SKM-1 treated with dmso at 0.1 percent for 144 hours (cell line): ENCODE measurements around the gene HMOX1.
A peak's percentile ranks its signal among the peaks of the same experiment; 100 is the strongest.
"Not testable (repeated sequence)": the region's sequence is repeated elsewhere in the genome, so short reads cannot be mapped to it uniquely, and the experiment has no call there.

Experiments
- DNase-seq: peaks from one replicate; lab custom pipeline; 2025; ENCODE audit not compliant: unreplicated experiment; lab: John Stamatoyannopoulos, UW

Gene HMOX1

DNA sequence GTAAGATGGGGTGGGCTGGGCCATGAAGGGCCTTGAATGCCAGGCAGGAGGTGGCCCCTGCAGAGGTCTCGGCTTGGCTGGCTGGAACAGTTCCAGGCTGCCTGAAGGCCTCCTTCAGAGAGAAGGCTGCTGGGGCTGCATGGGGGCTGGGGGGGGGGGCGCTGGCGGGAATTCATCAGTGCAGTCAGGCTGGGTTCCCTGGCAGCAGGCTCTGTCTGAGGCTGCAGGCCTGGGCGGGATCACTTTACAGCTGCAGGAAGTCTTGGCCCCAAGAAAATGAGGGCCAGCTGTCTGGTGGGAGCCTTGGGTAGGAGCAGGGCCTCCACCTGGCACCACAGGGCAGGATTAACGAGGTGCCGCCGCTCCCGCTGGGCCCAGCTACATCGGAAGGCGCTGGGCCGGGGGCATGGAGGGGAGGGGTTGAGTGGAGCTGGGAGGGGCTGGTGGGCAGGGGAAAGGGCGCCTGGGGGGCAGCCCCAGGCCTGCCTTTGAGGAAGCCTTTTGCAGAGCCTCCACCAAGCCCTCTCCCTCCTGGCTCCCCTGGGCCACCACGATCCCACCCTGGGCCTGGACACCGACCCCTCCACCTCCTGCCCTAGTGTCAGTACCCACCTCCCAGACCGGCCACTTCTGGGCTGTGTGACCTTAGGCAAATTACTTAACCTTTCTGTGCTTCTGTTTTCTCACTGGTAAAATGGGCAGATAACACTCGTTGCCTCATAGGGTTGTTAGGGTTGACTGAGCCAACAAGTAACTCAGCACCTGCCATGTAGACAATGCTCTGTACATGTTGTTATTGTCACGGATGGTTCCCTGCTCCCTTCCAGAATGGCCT is 31.0 kb upstream of the HMOX1 start:
- DNase-seq: no peak

DNA sequence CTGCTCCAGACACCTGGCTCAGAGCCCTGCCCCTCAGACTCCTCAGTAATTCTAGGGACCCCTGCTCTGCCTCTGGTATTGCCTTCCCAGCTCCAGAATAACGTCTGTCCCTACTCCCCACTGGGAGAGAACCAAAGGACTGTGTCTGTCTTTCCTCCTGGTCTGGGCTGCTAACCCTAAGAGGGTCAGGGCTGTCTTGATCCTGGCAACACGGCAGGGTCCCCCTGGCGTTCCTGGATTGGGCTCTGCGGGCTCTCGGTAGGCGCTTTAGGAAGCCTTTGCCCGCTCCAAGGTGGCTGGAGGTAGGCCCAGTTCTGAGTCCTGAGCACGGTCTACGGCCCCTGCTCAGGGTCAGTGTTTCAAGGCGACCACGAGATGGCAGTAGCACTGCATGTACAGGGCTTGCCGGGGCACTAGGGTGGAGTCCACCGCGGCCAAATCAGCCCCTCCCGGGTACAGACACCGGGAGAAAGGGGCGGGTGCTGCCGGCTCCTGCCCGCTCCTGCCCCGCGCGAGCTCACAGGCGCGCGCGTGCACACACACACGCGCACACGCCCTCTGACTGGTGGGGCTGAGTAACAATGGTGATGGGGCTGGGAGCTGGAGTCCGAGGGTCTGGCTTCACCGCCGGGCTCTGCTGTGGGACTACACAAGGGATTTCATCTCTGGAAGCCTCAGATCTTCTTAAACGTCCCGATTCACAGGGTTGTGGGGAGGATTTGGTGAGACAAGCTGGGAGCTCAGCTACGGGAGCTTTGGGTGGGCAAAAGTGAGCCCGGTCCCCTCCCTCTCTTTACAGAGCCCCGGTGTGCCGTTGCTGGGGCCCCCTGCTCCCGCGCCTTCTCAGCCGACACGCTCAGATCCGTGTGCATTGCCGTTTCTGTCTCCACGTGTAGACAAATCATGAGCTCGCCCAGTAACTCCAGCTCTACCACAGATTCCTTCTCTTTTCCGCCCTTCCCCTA is 30.1 kb upstream of the HMOX1 start:
- DNase-seq: peak; percentile 79

DNA sequence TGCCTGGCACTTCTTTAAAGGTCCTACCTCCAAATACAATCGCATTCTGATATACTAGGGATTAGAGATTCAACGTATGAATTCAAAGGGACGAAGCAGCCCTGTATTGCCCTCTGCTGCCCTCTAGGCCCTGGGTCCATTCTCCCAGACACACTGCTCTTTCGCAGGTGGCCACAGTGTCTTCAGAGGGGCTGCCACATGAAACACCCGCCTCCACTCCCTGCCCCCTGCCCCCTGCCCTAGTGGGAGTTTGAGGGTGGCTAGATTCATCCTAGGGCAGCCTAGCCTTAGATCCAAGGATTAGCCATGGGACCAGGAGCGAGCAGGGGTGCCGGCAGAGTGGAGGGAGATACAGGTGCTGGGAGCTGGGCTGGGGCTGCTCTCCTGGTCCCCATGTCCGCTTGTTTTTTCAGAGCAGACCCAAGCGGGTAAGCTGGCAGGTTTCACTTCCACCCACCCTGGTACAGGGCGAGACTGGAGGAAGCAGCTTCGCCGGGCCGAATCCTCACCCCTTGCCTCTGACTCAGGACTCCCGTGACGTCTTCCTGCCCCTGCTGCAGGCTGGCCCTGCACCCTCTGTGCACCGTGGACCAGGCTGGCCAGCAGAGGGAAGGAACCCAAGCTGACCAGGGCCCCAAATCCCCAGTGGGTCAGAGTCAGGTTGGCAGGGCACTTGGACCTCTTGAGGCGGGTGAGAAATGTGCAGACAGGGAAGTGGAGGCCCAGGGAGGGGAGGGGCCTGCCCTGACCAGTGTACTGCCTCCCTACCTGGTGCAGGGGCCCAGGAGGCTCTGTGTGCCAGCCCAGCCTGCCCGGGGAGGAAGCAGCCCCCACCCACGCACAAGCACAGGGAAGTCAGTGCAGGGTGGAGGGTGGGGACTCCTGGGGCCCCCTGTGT is 28.4 kb upstream of the HMOX1 start:
- peak; percentile 62 for DNase-seq

DNA sequence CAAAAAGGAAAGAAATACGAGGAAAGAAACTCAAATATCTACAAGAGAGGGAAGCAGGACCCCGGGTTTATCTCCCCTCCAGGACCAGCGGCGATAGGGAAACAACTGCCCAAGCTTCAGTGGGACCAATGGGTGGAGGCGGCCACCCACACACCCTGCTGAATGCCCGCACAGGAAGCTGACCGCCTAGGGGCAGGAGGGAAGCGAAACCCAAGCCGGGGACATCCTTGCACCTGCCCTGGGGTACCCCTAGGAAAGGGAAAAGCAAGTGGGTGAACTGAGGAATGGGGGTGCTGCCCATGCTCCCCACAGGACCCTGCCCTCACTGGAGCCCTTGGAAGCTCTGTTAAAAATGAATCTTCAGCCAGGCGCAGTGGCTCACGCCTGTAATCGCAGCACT is 27.6 kb upstream of the HMOX1 start:
- no peak for DNase-seq

DNA sequence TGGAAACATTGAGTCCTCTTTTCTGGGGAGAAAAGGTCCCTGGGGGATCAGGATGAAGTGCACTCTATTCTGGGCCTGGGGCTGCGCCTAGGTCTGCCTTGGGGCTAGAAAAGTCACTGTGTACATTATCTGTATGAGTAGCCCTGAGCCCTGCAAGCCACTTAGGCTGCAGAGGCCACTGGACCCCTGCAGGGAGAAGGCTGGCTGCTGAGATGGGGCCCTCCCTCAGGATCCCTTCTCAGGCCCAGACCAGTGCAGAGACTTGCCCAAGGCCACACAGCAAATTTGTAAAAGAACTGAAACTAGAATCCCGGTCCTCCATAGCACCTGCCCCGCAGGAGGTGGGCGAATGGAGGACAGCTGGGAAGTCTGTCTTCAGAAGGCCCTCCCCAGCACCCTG is 26.8 kb upstream of the HMOX1 start:
- no peak for DNase-seq

DNA sequence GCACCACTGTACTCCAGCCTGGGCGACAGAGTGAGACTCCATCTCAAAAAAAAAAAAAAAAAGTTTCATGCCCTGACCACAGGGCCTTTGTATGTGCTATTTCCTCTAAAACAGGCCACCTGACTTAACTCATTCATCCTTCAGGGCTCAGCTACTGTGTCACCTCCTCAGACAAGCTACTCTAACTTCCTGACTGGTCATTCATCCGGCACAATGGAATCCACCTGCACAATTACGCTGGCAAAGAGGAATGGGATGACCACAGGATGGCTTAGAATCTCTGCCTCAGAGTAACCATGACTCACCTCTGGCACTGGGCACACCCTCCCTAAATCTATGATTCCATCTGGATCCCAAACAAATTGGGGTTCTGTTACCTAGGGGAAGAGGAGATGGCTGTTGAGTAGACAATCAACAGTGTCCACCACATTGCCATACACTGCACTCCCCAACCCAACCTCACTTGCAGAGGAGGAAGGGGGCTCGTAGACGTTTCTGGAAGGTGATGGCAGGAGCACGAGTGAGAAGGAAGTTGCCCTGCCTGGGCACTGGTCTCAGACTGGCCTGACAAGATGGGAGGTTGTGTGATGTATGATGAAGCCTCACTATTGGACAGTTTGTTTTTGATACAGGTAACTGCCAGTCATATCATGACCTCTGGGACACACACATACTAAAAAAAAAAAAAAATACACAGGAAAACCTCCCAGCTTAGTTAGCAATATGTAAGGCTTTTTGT is 22.8 kb upstream of the HMOX1 start:
- no peak for DNase-seq

DNA sequence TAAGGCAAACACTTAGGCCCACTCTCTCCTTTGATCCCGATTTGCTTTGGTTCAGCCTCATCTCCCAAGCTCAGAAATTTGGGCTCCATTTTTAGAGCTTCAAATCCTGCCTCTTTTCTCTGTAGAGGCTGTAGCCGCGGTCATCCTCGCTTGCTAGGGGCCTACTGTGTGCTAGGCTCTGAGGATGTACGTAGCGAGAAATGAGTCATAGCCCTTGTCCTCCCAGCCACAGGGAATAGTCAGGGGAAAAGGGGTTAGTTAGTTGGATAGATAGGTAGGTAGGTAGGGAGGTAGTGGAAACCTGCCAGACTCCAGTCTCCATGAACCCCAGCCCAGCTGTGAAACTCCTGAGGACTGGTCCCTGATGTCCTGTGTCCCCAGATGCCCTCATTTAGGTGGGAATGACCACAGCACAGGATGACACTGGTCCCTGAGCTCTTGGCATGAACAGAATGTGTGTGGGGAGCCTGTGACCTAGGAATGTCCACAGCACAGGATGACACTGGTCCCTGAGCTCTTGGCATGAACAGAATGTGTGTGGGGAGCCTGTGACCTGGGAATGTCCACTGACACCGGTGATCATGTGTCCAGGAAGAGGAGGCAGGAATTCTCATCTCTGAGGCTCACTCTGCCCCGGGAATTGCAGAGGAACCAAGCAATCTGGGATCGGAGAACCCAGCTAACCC is 21.4 kb upstream of the HMOX1 start:
- no peak for DNase-seq

DNA sequence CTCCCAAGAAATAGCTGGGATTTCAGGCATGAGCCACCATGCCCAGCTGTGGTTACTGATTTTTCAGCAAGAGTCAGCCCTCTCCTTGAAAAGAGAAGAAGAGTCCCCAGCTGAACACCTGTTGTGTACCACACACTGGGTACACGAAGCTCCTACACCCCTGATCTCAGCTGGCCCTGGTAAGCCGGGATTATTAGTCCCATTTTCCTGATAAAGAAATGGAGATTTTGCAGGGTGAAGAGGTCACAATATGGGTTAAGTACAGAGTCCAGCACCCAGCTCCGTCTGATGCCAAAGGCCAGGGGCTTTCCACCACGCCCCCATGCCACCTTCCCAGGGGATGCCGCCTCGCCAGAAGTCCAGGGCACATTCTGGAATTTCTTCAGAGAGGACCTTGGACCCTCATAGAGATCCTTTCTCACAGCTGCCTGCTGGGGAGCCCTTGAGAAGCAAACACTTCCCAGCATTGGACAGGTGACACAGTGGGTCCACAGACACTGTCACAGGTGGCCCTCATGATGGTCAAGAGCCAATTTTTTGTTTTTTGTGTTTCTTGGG is 19.8 kb upstream of the HMOX1 start:
- no peak for DNase-seq

DNA sequence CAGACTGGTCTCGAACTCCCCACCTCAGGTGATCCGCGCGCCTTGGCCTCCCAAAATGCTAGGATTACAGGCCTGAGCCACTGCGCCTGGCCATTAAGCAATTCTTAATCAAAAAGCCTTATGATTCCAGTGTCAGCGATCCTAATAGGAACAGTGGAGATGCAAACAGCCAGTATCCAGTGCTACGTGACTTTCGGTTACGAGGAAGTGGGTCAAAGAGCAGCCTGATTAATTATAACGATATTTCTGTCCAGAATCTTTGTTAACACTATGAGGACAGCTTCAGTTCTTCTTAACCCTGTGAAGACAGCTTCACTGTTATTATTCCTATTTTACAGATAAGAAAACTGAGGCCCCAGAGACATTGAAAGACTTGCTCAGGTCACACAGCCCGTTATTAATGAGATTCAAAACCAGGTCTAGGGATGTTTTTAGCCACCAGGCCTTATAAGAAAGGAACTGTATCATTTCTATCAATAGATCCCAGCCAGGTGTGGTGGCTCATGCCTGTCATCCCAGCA is 17.3 kb upstream of the HMOX1 start:
- DNase-seq: no peak

DNA sequence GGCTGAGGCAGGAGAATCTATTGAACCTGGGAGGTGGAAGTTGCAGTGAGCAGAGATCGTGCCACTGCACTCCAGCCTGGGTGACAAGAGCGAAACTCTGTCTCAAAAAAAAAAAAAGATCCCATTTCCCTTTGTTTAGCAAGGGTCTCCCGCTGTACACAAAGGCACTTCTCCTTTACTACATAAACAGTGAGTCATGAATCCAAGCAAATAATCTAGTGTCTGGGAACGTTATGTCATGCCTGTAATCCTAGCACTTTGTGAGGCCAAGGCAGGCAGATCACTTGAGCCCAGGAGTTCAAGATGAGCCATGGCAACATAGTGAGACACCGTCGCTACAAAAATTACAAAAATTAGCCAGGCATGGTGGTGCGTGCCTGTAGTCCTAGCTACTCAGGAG is 16.7 kb upstream of the HMOX1 start:
- DNase-seq: not testable (repeated sequence)

DNA sequence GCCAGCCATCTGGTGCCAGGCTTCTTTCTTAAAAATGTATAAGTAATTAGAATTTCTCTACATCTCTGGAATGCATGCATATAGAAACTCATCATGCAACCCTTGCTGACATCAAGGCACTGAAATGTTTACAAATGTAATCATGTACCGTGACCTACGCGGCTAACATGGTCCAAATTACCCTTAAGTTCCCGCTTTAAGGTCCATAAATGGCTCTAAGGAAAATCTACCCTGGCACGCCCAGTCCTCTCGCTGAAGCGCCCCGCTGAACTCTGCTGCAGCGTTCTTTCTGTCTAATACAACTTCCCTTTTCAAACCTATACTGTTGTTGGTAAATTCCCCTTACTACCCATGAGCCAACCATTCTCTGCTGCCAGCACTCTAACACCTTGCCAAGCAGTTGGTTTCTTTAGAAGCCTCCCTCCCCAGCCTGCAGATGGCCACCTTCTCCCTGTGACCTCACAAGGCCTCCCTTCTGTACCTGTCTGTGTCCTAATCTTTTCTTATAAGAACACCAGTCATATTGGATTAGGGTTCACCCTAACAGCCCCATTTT is 13.5 kb upstream of the HMOX1 start:
- DNase-seq: peak; percentile 73

DNA sequence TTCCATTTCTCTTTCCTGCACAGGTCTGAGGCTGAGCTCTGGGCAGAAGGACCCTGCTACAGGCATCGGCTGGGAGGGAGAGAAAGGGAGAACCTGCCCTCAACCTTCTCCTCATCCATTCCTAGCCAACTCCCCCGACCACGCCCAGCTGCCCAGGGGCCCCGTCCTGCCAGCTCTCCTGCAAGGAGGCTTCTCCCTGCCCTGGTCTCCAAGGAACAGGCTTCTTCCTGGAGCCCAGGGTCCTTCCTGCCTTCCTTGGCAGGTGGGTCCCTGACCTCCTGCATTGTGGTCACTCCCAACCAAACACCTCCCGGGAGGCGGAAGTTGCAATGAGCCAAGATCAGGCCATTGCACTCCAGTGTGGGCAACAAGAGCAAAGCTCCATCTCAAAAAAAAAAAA is 12.5 kb upstream of the HMOX1 start:
- DNase-seq: no peak

DNA sequence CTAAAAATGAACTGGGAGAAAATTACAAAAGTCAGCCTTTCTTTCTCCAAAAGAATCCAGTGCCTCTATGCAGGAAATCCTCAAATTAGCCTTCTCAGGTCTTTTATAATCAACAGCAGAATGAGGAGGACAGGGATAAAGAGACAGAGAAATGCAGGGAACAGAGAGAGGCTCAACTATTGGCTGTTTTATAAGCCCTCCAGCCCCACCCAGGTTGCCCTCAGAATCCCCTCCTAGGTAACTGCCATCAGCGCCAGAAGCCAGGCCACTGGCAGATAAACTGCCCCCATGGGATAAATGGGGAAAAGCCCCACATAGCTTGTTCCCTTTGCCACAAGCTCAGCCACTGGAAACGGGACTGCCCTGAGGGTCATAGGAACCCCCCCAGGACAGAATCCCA is 10.9 kb upstream of the HMOX1 start:
- DNase-seq: no peak

DNA sequence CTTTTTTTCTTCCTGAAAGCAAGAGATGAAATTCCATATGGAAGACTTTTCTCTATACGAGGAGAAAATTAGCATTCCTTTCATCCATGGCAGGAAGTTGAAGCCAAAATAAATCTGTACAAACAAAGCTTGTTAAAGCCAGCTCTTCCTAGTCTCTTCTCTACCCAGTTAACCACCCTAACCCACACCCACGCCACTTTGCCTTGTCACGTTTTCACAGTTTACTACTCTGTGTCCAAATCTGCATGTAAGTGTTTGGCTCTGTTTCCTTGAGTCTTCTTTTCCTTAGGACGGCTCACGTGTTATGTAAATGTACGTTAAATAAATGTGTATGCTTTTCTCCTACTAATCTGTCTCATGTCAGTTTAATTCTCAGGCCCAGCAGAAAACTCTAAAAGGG is 7.1 kb upstream of the HMOX1 start:
- no peak for DNase-seq

DNA sequence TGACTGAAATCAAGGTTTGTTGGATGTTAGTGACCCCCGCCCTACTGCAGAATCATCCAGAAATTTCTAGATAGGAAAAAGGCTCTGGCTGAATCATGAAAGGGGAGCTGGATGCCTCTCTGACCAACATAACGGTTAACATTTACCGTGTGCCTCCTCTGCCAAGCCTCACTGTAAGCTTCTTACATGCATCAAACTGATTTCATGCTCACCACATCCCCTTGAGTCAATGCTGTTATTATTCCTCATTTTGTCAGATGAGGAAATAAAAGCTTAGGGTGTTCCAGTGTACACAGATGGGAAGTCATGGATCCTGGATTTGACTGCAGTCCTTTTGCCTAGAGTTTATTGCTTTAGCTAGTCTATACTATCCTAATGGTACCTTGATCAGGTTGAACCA is 5.9 kb upstream of the HMOX1 start:
- DNase-seq: no peak

DNA sequence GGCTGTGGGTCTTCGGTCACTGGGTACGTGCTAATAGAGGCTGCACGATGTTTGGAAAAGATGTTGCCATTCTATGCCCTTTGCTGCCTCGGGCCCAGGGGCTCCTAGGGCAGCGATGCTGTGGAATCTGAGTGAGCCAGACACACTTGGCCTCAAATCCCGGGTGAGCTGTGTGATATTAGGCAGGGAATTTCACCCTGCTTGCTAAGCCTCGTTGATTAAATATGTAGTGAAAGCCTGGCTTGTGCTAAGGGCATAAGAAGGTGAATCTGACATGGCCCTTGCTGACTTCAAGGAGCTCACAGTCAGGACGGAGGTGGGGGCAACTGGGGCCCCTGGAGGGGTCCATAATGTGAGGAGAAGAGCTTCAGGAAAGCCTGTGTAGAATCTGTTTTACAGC is 5.4 kb upstream of the HMOX1 start:
- no peak for DNase-seq

DNA sequence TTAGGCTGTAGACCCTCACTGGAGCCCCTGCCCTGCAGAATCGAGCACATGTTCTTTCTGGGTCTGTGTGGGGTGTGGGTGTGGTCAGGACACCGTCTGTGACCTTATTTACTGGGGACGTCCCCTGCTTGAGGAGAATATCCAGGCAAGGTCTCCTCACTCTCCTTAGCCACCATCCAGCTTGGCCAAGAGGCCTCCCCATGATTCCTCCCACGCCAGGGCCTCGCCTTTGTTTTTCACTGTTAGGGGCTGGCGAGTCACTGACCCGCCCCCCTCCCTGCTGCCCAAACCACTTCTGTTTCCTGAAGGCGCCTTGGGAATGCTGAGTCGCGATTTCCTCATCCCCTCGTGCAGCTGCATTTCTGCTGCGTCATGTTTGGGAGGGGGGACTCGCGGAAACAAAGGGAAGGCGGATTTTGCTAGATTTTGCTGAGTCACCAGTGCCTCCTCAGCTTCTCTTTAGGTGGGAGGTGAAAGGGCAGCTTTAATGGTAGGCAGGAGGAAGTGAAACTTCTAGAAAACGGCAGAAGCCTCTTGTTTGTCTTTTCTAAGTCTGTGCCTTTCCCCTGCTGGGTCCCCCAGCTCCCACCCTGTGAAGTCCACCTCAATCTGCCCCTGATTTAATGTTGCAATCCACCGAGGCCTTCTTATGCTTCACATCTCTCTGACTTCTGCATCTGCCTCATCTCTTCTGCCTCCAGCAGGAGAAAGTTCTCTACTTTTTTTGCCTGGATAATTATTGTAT is 4.0 kb upstream of the HMOX1 start:
- peak; percentile 97 for DNase-seq

DNA sequence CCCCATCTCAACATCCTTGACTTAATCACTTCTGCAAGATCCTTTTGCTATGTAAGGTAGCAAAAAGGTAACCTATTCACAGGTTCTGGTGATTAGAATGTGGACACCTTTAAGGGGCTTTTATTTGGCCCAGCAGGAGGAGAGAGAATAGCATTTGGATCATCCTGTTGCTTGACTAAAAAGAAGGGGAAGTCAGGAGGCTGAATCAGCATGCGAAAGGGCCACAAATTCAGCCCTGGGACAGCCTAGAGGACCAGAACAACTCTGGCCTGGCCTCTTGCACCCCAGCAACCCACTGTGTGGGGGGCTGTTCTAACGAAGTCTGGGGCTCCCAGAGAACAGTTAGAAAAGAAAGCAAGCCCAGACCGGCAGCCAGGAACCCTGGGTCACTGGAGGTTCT is 3.2 kb upstream of the HMOX1 start:
- DNase-seq: no peak
